ENCODE measurements around the gene MAP3K2.

Gene MAP3K2

DNA sequence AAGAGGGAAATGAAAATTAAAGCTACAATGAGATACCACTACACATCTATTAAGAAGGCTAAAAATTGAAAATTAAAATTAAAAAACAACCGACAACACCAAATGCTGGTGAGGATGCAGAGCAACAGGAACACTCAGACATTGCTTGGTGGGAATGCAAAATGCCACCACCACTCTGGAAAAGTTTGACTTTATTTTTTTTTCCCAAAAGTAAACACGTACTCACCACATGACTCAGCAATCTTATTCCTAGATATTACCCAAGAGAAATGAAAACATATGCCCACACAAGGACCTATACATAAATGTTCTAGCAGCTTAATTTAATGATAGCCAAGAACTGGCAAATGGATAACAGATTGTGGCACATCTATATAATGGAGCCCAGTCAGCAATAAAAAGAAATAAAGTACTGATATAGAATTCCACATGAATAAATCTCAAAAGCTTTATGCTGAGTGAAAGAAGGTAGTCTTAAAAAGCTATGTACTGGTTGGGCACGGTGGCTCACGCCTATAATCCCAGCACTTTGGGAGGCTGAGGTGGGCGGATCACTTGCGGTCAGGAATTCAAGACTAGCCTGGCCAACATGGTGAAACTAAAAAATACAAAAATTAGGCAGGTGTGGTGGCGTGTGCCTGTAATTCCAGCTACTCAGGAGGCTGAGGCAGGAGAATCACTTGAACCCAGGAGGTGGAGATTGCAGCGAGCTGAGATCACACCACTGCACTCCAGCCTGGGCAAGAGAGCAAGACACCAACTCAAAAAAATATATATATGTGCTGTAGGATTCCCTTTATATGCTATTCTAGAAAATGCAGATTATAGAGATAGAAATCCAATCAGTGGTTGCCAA, 26.2 kb upstream of the MAP3K2 start:
- no peak for TF ChIP-seq SIN3A (IDR thresholded peaks at IDR 0.05; ENCODE audit: borderline replicate concordance, insufficient read depth, low read length)
- TF ChIP-seq FOXP2 (optimal IDR thresholded peaks at IDR 0.05; ENCODE audit: borderline replicate concordance, extremely low read depth, extremely low read length, insufficient read depth): no peak
- TF ChIP-seq POLR2AphosphoS5 (IDR thresholded peaks at IDR 0.05; ENCODE audit: low read depth, low read length): no peak
- TF ChIP-seq, protein P1, sequence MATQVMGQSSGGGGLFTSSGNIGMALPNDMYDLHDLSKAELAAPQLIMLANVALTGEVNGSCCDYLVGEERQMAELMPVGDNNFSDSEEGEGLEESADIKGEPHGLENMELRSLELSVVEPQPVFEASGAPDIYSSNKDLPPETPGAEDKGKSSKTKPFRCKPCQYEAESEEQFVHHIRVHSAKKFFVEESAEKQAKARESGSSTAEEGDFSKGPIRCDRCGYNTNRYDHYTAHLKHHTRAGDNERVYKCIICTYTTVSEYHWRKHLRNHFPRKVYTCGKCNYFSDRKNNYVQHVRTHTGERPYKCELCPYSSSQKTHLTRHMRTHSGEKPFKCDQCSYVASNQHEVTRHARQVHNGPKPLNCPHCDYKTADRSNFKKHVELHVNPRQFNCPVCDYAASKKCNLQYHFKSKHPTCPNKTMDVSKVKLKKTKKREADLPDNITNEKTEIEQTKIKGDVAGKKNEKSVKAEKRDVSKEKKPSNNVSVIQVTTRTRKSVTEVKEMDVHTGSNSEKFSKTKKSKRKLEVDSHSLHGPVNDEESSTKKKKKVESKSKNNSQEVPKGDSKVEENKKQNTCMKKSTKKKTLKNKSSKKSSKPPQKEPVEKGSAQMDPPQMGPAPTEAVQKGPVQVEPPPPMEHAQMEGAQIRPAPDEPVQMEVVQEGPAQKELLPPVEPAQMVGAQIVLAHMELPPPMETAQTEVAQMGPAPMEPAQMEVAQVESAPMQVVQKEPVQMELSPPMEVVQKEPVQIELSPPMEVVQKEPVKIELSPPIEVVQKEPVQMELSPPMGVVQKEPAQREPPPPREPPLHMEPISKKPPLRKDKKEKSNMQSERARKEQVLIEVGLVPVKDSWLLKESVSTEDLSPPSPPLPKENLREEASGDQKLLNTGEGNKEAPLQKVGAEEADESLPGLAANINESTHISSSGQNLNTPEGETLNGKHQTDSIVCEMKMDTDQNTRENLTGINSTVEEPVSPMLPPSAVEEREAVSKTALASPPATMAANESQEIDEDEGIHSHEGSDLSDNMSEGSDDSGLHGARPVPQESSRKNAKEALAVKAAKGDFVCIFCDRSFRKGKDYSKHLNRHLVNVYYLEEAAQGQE (IDR thresholded peaks at IDR 0.05; ENCODE audit: insufficient read depth in 1 of 2, low read depth in 2 of 2, low read length in 2 of 2): no peak
- no peak for TF ChIP-seq TAF1 (IDR thresholded peaks at IDR 0.05; ENCODE audit: borderline replicate concordance, insufficient read depth, low read length)

GRCh38 chr2:127413200-127413599, 25.4 kb upstream of the MAP3K2 start:
- no peak for TF ChIP-seq POLR2AphosphoS5 (IDR thresholded peaks at IDR 0.05; ENCODE audit: low read depth, low read length)
- TF ChIP-seq TAF1 (IDR thresholded peaks at IDR 0.05; ENCODE audit: borderline replicate concordance, insufficient read depth, low read length): no peak
- TF ChIP-seq FOXP2 (optimal IDR thresholded peaks at IDR 0.05; ENCODE audit: borderline replicate concordance, extremely low read depth, extremely low read length, insufficient read depth): no peak
- TF ChIP-seq SIN3A (IDR thresholded peaks at IDR 0.05; ENCODE audit: borderline replicate concordance, insufficient read depth, low read length): no peak
- TF ChIP-seq, protein P1 (IDR thresholded peaks at IDR 0.05; ENCODE audit: insufficient read depth in 1 of 2, low read depth in 2 of 2, low read length in 2 of 2): no peak

DNA sequence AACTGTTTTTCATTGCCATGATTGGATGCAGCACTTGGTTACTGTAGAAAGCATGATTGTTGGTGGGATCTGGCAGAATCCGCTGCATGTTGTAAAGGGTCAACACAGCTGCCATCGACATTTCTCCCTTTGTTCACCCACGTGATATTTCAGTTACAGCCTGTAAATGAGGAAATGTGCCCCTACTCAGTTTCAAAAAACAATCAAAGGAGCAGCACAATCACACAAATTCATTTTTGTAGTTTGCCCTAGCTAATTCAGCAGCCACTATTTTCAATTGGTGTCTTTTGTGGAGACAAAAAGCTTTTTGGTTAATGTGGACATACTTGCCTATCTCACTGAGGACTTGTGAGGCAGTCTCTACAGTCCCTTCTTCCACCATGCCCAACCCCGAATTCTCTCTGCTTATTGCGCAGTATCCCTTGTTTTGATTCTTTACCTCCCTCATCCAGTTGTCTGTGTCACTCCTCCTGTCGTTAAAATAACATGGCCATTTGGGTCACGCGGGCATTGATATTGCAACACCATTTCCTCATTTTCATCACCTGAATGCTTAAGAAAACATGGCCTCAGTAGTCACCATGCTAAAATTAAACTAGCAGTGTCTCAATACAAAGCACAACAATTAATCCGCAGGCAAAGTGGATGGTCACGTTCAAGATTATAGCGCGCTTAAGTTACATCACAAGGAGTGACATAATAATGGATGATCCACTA, 24.0 kb upstream of the MAP3K2 start:
- no peak for TF ChIP-seq FOXP2 (optimal IDR thresholded peaks at IDR 0.05; ENCODE audit: borderline replicate concordance, extremely low read depth, extremely low read length, insufficient read depth)
- TF ChIP-seq POLR2AphosphoS5 (IDR thresholded peaks at IDR 0.05; ENCODE audit: low read depth, low read length): no peak
- TF ChIP-seq, protein P1 (IDR thresholded peaks at IDR 0.05; ENCODE audit: insufficient read depth in 1 of 2, low read depth in 2 of 2, low read length in 2 of 2): no peak
- no peak for TF ChIP-seq SIN3A (IDR thresholded peaks at IDR 0.05; ENCODE audit: borderline replicate concordance, insufficient read depth, low read length)
- no peak for TF ChIP-seq TAF1 (IDR thresholded peaks at IDR 0.05; ENCODE audit: borderline replicate concordance, insufficient read depth, low read length)

DNA sequence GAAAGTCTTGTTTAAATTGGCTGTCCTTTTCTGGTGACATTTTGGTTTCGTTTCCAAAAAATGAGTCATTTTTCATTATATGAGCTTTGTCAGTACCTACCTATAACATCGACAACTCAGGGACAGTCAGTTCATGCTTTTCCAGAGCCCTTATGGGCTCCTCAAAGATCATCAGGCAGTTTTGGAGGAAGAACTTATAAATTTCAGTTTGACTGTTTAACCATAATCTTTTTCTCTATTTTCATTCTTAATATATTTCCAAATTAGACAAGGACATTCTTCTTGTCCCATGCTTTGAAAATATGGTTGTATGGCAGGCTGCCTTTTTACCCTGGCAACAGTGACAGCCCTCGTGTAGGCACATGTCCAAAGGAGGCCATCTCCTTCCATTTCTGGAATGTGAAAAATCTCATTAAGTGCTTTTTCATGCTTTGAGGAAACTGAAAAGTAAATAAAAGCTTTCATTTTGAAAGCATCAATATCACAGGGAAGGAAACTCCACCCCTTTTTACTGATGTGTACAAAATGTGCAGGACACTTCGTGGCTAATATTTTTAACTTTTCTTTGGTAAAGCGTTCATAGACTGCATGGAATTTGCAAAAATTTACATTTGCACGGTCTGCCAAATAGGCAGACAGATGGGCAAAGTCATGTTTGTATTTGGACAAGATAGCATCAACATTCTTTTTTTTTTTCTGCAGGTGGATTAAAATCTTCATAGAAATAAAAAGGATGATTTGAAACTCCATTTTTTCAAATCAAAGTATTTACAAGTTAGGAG, 23.3 kb upstream of the MAP3K2 start:
- TF ChIP-seq POLR2AphosphoS5 (IDR thresholded peaks at IDR 0.05; ENCODE audit: low read depth, low read length) (no peak), FOXP2 (optimal IDR thresholded peaks at IDR 0.05; ENCODE audit: borderline replicate concordance, extremely low read depth, extremely low read length, insufficient read depth) (no peak), SIN3A (IDR thresholded peaks at IDR 0.05; ENCODE audit: borderline replicate concordance, insufficient read depth, low read length) (no peak), TAF1 (IDR thresholded peaks at IDR 0.05; ENCODE audit: borderline replicate concordance, insufficient read depth, low read length) (no peak)
- TF ChIP-seq, protein P1 (IDR thresholded peaks at IDR 0.05; ENCODE audit: insufficient read depth in 1 of 2, low read depth in 2 of 2, low read length in 2 of 2): no peak
